A673 (cell line): ENCODE data around the gene SLC35E4.

Source experiments
- EZH2 ChIP-seq: fragments of 200-600 bp; sonication (generic); IDR thresholded peaks from 2 replicates; pipeline ENCODE4 v1.6.1; 2017; ENCODE audit warnings: borderline replicate concordance, low read depth, mild to moderate bottlenecking, mixed read lengths, antibody characterized with exemption, low read length; ENCODE audit not compliant: poor library complexity, severe bottlenecking
- TF ChIP-seq, protein P1 (sequence below): fragments of 300-800, 200-600 bp; sonication (generic); conservative IDR thresholded peaks from 2 replicates; pipeline ENCODE4 v1.5.1; 2017; ENCODE audit warnings: low read depth, mild to moderate bottlenecking, antibody characterized with exemption, low read length, moderate library complexity, mixed read lengths

DNA sequence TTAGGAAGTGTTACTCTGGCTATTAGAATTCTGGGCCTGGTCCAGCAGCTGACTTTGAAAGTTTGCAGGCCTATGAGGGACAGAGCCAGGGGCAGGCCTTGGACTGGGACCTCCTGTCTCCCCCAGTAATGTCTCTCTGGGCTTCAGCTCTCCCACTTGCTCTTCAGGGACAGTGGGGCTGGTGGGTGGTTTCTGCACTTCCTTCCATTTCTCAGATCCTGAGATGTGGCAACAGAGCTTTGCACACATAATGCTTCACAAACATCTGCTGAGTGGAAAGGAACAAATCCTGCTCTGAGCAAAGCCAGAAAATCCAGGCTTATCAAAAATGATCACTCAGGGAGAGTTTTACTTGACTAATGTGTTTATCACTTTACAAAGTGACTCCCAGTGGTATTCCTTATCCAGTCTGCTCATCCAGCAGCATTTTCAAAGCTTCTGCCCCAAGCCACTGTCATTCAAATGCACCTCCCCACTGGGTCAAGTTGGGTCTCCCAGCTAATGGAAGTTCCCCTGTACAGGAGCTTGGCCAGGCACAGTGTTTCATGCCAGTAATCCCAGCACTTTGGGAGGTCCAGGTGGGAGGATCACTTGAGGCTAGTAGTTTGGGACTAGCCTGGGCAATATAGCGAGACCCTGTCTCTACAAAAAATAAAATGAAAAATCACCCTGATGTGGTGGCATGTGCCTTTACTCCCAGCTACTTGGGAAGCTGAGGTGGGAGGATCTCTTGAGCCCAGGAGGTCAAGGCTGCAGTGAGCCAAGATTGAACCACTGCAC lies 45.6 kb downstream of the SLC35E4 start:
- TF ChIP-seq, protein P1, sequence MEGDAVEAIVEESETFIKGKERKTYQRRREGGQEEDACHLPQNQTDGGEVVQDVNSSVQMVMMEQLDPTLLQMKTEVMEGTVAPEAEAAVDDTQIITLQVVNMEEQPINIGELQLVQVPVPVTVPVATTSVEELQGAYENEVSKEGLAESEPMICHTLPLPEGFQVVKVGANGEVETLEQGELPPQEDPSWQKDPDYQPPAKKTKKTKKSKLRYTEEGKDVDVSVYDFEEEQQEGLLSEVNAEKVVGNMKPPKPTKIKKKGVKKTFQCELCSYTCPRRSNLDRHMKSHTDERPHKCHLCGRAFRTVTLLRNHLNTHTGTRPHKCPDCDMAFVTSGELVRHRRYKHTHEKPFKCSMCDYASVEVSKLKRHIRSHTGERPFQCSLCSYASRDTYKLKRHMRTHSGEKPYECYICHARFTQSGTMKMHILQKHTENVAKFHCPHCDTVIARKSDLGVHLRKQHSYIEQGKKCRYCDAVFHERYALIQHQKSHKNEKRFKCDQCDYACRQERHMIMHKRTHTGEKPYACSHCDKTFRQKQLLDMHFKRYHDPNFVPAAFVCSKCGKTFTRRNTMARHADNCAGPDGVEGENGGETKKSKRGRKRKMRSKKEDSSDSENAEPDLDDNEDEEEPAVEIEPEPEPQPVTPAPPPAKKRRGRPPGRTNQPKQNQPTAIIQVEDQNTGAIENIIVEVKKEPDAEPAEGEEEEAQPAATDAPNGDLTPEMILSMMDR = no peak
- TF ChIP-seq EZH2 = no peak
